Endodermal cell (in vitro differentiated cells): ENCODE data around the gene ARL5C. TPM values are rescaled to one million over a fixed set of nuclear protein-coding genes. Genes with fewer than 3 reads are reported as not detected.

Experiments used
- DNase-seq: peaks from one replicate; pipeline ENCODE4 v3.0.0-alpha.2; 2017
- H3K27ac ChIP-seq: 2 replicates; pipeline ENCODE4 v1.5.1; 2013; ENCODE audit warnings: mild to moderate bottlenecking, low read depth, low read length, moderate library complexity
- H3K27me3 ChIP-seq: 2 replicates; pipeline ENCODE4 v1.6.1; 2013; ENCODE audit warnings: mild to moderate bottlenecking, low read length, moderate library complexity; ENCODE audit not compliant: insufficient read depth, control insufficient read depth, poor library complexity, severe bottlenecking
- H3K36me3 ChIP-seq: 2 replicates; pipeline ENCODE4 v1.7.0; 2013; ENCODE audit warnings: mild to moderate bottlenecking, low read length, moderate library complexity; ENCODE audit not compliant: control insufficient read depth, insufficient read depth
- H3K4me1 ChIP-seq: one replicate; pipeline ENCODE4 v1.7.0; 2013; ENCODE audit warnings: low read length; ENCODE audit not compliant: control insufficient read depth, insufficient read depth
- H3K4me3 ChIP-seq: 2 replicates; pipeline ENCODE4 v1.5.1; 2013; ENCODE audit warnings: mild to moderate bottlenecking, low read length, moderate library complexity
- H3K9ac ChIP-seq: 2 replicates; pipeline ENCODE4 v1.6.1; 2013; ENCODE audit warnings: mild to moderate bottlenecking, low read length, moderate library complexity; ENCODE audit not compliant: poor library complexity, severe bottlenecking; ENCODE audit errors: extremely low read depth
- H3K9me3 ChIP-seq: 2 replicates; pipeline ENCODE4 v1.6.1; 2013; ENCODE audit warnings: mild to moderate bottlenecking, low read length, moderate library complexity; ENCODE audit not compliant: control insufficient read depth
- H3K27ac Mint-ChIP-seq: 2 replicates; pipeline ENCODE4 v1.8.0; 2020; ENCODE audit warnings: mixed read lengths
- H3K27me3 Mint-ChIP-seq: 2 replicates; pipeline ENCODE4 v1.8.0; 2021; ENCODE audit warnings: mild to moderate bottlenecking, mixed read lengths; ENCODE audit not compliant: insufficient read depth
- H3K36me3 Mint-ChIP-seq: 2 replicates; pipeline ENCODE4 v1.8.0; 2020; ENCODE audit warnings: low read depth, mixed read lengths
- H3K4me1 Mint-ChIP-seq: 2 replicates; pipeline ENCODE4 v1.8.0; 2020; ENCODE audit warnings: mixed read lengths
- H3K4me3 Mint-ChIP-seq: 2 replicates; pipeline ENCODE4 v1.8.0; 2020; ENCODE audit warnings: mild to moderate bottlenecking, moderate library complexity, mixed read lengths
- H3K9me3 Mint-ChIP-seq: 2 replicates; pipeline ENCODE4 v1.8.0; 2020; ENCODE audit warnings: mild to moderate bottlenecking, mixed read lengths
- CTCF ChIP-seq: fragments of 200-600 bp; sonication (generic); conservative IDR thresholded peaks from 2 replicates; pipeline ENCODE4 v1.5.0; 2021; ENCODE audit warnings: antibody characterized with exemption, mild to moderate bottlenecking
- WGBS, 2 experiments: methylation state at CpG; one replicate each; pipeline versions ENCODE4 v1.1.5 to v1.1.7; 2013; ENCODE audit warnings: missing lambda C conversion rate in 2 of 2, mixed read lengths in 1 of 2; ENCODE audit not compliant: insufficient coverage in 1 of 2, insufficient read length in 1 of 2; 5-methylcytosine and 5-hydroxymethylcytosine counted together
- total RNA-seq, 2 donors: library from RNA; stranded (reverse); fragmentation: NEBNext Ultra II Directional in 1 of 2; extraction: Animal tissue kit (Norgen Biotek cat#: 25700) in 1 of 2; gene quantifications; 2 replicates in 1 of 2; 3 replicates in 1 of 2; pipeline ENCODE4 v1.2.1, GENCODE V29; 2021

The ARL5C gene
- total RNA-seq, 2 donors from 2014 or later: not detected

GRCh38 chr17:39167476-39167875, 1.5 kb upstream of the ARL5C start:
- no peak overlapping the region for H3K4me3 Mint-ChIP-seq

GRCh38 chr17:39166437-39167335, 725 bp upstream of the ARL5C start:
- Mint-ChIP-seq H3K9me3 (peaks cover 7% of the 10 kb centered on the region), H3K36me3 (no peaks in the 10 kb centered on the region), H3K27ac (no peak overlapping the region), H3K4me1 (peaks cover 4% of the 10 kb centered on the region), H3K4me3 (peak overlapping the region; percentile 77), H3K27me3 (peaks cover 50% of the 10 kb centered on the region)
- H3K27me3 ChIP-seq: peaks cover 24% of the 10 kb centered on the region
- H3K4me3 ChIP-seq: no peak overlapping the region
- no peaks in the 10 kb centered on the region for H3K4me1 ChIP-seq
- WGBS, 2 experiments: 71 to 79% methylated on average over 7 of the region's 7 CpGs
- no peak for DNase-seq
- H3K27ac ChIP-seq: no peak overlapping the region
- H3K9ac ChIP-seq: no peak overlapping the region
- no peaks in the 10 kb centered on the region for H3K9me3 ChIP-seq
- TF ChIP-seq CTCF: no peak
- no peaks in the 10 kb centered on the region for H3K36me3 ChIP-seq

More at GRCh38 chr17:39167476-39167875, 1.5 kb upstream of the ARL5C start:
- H3K27ac Mint-ChIP-seq: no peak overlapping the region
- WGBS, 2 experiments: 78 to 88% methylated on average over 1 to 2 of the region's 2 CpGs
- no peak for TF ChIP-seq CTCF
- Histone ChIP-seq H3K4me3 (no peak overlapping the region), H3K36me3 (no peaks in the 10 kb centered on the region), H3K9ac (no peak overlapping the region), H3K4me1 (no peaks in the 10 kb centered on the region), H3K9me3 (no peaks in the 10 kb centered on the region), H3K27me3 (peaks cover 24% of the 10 kb centered on the region), H3K27ac (no peak overlapping the region)
- H3K27me3 Mint-ChIP-seq: peaks cover 50% of the 10 kb centered on the region
- no peak for DNase-seq
- peaks cover 10% of the 10 kb centered on the region for H3K4me1 Mint-ChIP-seq
- H3K9me3 Mint-ChIP-seq: peaks cover 7% of the 10 kb centered on the region
- H3K36me3 Mint-ChIP-seq: no peaks in the 10 kb centered on the region

GRCh38 chr17:39165178-39165840, 652 bp downstream of the ARL5C start:
- no peaks in the 10 kb centered on the region for H3K9me3 ChIP-seq
- H3K4me1 ChIP-seq: no peaks in the 10 kb centered on the region
- Mint-ChIP-seq H3K9me3 (peaks cover 7% of the 10 kb centered on the region), H3K27ac (no peak overlapping the region), H3K27me3 (peaks cover 50% of the 10 kb centered on the region), H3K4me1 (peaks cover 4% of the 10 kb centered on the region), H3K4me3 (peak overlapping the region; percentile 77), H3K36me3 (no peaks in the 10 kb centered on the region)
- peaks cover 24% of the 10 kb centered on the region for H3K27me3 ChIP-seq
- no peaks in the 10 kb centered on the region for H3K36me3 ChIP-seq
- 29 to 61% methylated on average over 34 to 51 of the region's 51 CpGs for WGBS, 2 experiments
- peak; percentile 74 for DNase-seq
- no peak for TF ChIP-seq CTCF
- H3K9ac ChIP-seq: no peak overlapping the region
- H3K27ac ChIP-seq: no peak overlapping the region
- peak overlapping the region; percentile 87 for H3K4me3 ChIP-seq
